IgD-negative memory B cell (primary cell): ENCODE results near the gene PPP2R2D. TPM values are rescaled to one million over a fixed set of nuclear protein-coding genes. Genes with fewer than 3 reads are reported as not detected.
"Not testable (repeated sequence)": the region's sequence is repeated elsewhere in the genome, so short reads cannot be mapped to it uniquely, and the experiment has no call there.

Experiments
- H3K27ac Mint-ChIP-seq, 3 donors: one replicate each; pipeline ENCODE4 v1.8.0; 2020 to 2022; ENCODE audit warnings: mild to moderate bottlenecking in 3 of 3, mixed read lengths in 3 of 3, moderate library complexity in 1 of 3
- H3K27me3 Mint-ChIP-seq: one replicate; pipeline ENCODE4 v1.8.0; 2021; ENCODE audit warnings: mixed read lengths
- H3K36me3 Mint-ChIP-seq: one replicate; pipeline ENCODE4 v1.8.0; 2020; ENCODE audit warnings: mild to moderate bottlenecking, mixed read lengths
- H3K4me1 Mint-ChIP-seq, 3 donors: one replicate each; pipeline ENCODE4 v1.8.0; 2020 to 2022; ENCODE audit warnings: mixed read lengths in 3 of 3, mild to moderate bottlenecking in 1 of 3
- H3K4me3 Mint-ChIP-seq, 4 donors: one replicate each; pipeline ENCODE4 v1.8.0; 2020 to 2022; ENCODE audit warnings: mild to moderate bottlenecking in 4 of 4, mixed read lengths in 4 of 4, moderate library complexity in 3 of 4
- H3K9me3 Mint-ChIP-seq, 3 donors: one replicate each; pipeline ENCODE4 v1.8.0; 2020 to 2021; ENCODE audit warnings: mixed read lengths in 3 of 3, mild to moderate bottlenecking in 1 of 3
- polyA plus RNA-seq: library from polyadenylated mRNA; unstranded; fragments of 300-500 nt; fragmentation: Illumina TruSeq; gene quantifications from one replicate; pipeline ENCODE4 v1.2.3, GENCODE V29; 2021

Gene PPP2R2D
- polyA plus RNA-seq, 1 donor from 2014 or later: 17.1 TPM

GRCh38 chr10:131919461-131919860, 18.7 kb downstream of the PPP2R2D start:
- H3K4me1 Mint-ChIP-seq: peaks cover 20 to 28% (median 20%) of the 10 kb centered on the region in 3 donors
- not testable (repeated sequence) for H3K36me3 Mint-ChIP-seq, H3K27me3 Mint-ChIP-seq, H3K4me3 Mint-ChIP-seq, H3K27ac Mint-ChIP-seq, H3K9me3 Mint-ChIP-seq

GRCh38 chr10:131920151-131920550, 19.3 kb downstream of the PPP2R2D start:
- H3K27me3 Mint-ChIP-seq: no peaks in the 10 kb centered on the region
- H3K9me3 Mint-ChIP-seq: peaks cover 0 to 4% (median 3%) of the 10 kb centered on the region in 3 donors
- no peak overlapping the region for H3K4me3 Mint-ChIP-seq
- peak overlapping the region in 1 of 3 donors; percentile 21 for H3K27ac Mint-ChIP-seq
- peaks cover 2% of the 10 kb centered on the region for H3K36me3 Mint-ChIP-seq
- peaks cover 20 to 28% (median 23%) of the 10 kb centered on the region in 3 donors for H3K4me1 Mint-ChIP-seq

- Mint-ChIP-seq H3K4me1 (peaks cover 20 to 31% (median 27%) of the 10 kb centered on the region in 3 donors), H3K27me3 (no peaks in the 10 kb centered on the region), H3K4me3 (no peak overlapping the region), H3K9me3 (peaks cover 0 to 8% (median 3%) of the 10 kb centered on the region in 3 donors), H3K36me3 (peaks cover 2% of the 10 kb centered on the region), H3K27ac (peak overlapping the region in 2 of 3 donors; percentile 21 to 82)
These were observed 19.9 kb downstream of the PPP2R2D start for GRCh38 chr10:131920693-131921092.

GRCh38 chr10:131921184-131921583, 20.4 kb downstream of the PPP2R2D start:
- no peak overlapping the region for H3K4me3 Mint-ChIP-seq
- H3K27ac Mint-ChIP-seq: peak overlapping the region in 2 of 3 donors; percentile 11 to 82
- H3K9me3 Mint-ChIP-seq: peaks cover 0 to 8% (median 3%) of the 10 kb centered on the region in 3 donors
- peaks cover 20 to 31% (median 27%) of the 10 kb centered on the region in 3 donors for H3K4me1 Mint-ChIP-seq
- H3K36me3 Mint-ChIP-seq: peaks cover 2% of the 10 kb centered on the region
- no peaks in the 10 kb centered on the region for H3K27me3 Mint-ChIP-seq

DNA sequence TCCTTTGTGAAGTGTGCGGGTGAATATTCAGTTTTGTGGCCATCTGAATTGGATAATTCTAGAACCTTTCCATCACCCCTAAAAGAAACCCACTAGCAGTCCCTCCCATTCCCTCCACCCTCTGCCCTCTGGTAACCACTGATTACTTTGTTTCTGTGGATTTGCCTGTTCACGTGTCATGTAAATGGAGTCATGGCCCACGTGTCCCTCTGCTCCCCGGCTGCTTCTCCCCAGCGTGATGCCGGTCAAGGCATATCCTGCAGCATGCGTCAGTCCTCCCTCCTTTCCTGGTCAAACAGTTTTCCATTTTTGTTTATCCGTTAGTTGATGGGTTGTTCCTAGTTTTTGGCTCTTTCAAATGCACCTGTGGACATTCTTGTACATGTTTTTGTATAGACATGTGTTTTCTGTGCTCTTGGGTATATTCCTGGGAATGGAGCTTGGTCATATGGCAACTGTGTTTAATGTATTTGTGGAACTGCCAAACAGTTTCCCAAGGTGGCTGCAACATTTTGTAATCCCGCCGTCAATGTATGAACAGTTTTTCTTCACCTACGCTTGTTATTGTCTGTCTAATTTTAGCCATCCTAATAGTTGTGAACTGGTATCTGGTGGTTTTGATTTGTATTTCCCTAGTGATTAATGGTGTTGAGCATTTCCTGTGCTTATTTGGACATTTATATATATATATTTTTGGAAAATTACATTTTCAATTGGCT, 22.4 kb downstream of the PPP2R2D start:
- no peak overlapping the region for H3K27ac Mint-ChIP-seq
- peaks cover 31 to 46% (median 43%) of the 10 kb centered on the region in 3 donors for H3K4me1 Mint-ChIP-seq
- H3K9me3 Mint-ChIP-seq: peaks cover 0 to 8% (median 3%) of the 10 kb centered on the region in 3 donors
- peaks cover 2% of the 10 kb centered on the region for H3K36me3 Mint-ChIP-seq
- H3K4me3 Mint-ChIP-seq: peak overlapping the region in 1 of 4 donors; percentile 47
- H3K27me3 Mint-ChIP-seq: no peaks in the 10 kb centered on the region

DNA sequence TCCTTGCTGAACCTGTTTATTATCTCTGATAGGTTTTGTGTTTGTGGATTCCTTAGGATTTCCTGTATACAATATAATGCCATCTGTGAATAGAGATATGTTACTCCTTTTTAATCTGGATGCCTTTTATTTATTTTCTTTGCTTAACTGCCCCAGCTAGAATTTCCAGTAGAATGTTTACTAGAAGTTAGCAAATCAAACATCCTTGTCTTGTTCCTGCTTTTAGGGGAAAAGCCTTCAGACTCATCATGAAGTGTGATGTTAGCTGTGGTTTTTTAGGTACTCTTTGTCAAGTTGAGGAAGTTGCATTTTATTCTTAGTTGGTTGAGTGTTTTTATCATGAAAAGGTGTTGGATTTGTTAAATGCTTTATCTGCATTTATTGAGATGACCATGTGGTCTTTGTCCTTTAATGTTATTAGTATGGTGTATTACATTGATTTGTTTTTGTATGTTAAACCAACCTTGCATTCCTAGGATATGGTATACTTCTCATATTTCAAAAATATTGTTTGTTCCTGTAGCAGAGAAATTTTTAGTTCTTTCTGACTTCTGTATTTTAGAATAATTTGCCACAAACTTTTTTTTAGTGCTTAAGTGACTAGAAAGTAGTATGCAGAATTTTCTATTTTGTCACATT, 24.3 kb downstream of the PPP2R2D start:
- peaks cover 0 to 8% (median 3%) of the 10 kb centered on the region in 3 donors for H3K9me3 Mint-ChIP-seq
- H3K27ac Mint-ChIP-seq: no peak overlapping the region
- H3K27me3 Mint-ChIP-seq: no peaks in the 10 kb centered on the region
- H3K4me1 Mint-ChIP-seq: peaks cover 38 to 61% (median 58%) of the 10 kb centered on the region in 3 donors
- H3K4me3 Mint-ChIP-seq: no peak overlapping the region
- H3K36me3 Mint-ChIP-seq: peaks cover 2% of the 10 kb centered on the region

DNA sequence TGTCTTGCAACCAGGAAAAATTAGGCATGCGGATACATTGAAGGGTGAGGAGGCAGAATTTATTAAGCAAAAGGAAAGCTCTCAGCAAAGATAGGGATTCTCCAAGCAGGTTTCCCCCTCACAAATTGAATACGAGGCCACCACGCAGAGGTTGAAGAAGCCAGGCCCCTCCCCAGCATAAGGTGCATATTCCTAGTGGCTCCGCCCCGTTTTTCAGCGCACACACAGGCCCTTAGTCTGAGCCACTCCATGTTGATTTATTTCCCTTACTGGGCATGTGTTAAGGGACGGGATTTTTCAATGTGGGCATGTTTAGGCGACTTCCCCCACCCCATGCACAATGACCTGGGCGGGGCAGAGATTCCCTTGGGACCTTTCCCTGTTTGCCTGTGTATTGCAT, 24.9 kb downstream of the PPP2R2D start:
- H3K36me3 Mint-ChIP-seq: peaks cover 2% of the 10 kb centered on the region
- peaks cover 40 to 61% (median 59%) of the 10 kb centered on the region in 3 donors for H3K4me1 Mint-ChIP-seq
- H3K27ac Mint-ChIP-seq: peak overlapping the region in 1 of 3 donors; percentile 5
- peaks cover 0 to 8% (median 3%) of the 10 kb centered on the region in 3 donors for H3K9me3 Mint-ChIP-seq
- no peaks in the 10 kb centered on the region for H3K27me3 Mint-ChIP-seq
- no peak overlapping the region for H3K4me3 Mint-ChIP-seq

DNA sequence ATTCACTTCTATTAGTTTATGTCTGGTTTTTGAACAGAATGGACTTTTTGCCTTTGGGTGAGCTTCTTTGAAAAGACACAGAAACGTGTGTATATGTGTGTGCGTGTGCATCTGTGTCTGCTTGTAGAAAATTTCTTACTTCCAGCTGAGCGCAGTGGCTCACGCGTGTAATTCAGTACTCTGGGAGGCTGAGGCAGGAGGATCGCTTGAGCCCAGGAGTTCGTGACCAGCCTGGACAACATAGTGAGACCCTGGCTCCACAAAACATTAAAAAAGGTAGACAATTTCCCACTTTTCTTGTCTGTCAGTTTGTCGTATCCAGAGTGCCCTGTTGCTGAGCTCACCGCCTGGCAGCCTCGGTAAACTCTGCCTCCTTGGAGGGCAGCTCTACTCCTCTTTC, 25.4 kb downstream of the PPP2R2D start:
- H3K4me3 Mint-ChIP-seq: no peak overlapping the region
- peaks cover 38 to 56% (median 54%) of the 10 kb centered on the region in 3 donors for H3K4me1 Mint-ChIP-seq
- no peaks in the 10 kb centered on the region for H3K27me3 Mint-ChIP-seq
- peaks cover 0 to 8% (median 3%) of the 10 kb centered on the region in 3 donors for H3K9me3 Mint-ChIP-seq
- H3K27ac Mint-ChIP-seq: peak overlapping the region in 1 of 3 donors; percentile 75
- peaks cover 2% of the 10 kb centered on the region for H3K36me3 Mint-ChIP-seq

DNA sequence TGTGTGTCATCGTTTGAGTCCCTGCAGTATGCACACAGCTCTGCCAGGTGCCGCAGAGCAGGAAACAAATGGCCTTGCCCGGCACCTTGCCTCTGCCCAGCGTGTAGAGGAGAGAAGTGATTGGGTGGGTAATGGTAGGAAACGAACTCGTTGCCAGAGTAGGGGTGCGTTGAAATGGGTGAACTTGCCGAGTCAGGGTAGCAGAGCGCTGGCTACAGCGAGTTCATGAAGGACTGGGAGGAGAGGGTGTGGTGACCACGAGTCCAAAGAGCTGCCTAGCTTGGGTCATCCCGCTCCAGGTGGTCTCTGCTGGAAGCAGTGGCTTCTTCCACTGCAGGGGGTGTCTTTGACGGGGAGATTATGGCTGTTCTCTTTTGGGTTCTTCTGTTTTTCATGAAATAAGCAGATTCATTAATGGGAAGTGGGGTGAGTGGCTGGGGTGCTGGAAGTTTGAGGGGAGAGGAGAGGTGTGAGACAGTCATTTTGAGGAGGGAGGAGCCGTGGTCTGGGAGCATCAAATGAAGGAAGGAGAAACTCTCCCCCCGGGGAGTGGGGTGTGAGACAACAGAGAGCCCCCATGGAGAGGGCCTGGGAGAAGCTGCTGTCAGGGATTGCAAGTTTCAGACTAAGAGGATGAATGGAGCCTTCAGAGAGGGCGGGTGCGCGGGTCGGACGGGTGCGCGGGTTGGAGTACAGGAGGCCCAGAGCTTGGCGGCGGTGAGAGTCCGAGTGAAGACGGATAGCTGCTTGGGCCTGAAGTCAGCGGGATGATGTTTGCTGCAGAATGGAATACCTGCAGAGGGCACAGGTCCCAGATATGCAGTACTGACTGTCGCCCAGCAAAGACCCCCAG, 26.2 kb downstream of the PPP2R2D start:
- Mint-ChIP-seq H3K4me3 (peak overlapping the region in 2 of 4 donors; percentile 38 to 50), H3K4me1 (peaks cover 31 to 50% (median 47%) of the 10 kb centered on the region in 3 donors)

DNA sequence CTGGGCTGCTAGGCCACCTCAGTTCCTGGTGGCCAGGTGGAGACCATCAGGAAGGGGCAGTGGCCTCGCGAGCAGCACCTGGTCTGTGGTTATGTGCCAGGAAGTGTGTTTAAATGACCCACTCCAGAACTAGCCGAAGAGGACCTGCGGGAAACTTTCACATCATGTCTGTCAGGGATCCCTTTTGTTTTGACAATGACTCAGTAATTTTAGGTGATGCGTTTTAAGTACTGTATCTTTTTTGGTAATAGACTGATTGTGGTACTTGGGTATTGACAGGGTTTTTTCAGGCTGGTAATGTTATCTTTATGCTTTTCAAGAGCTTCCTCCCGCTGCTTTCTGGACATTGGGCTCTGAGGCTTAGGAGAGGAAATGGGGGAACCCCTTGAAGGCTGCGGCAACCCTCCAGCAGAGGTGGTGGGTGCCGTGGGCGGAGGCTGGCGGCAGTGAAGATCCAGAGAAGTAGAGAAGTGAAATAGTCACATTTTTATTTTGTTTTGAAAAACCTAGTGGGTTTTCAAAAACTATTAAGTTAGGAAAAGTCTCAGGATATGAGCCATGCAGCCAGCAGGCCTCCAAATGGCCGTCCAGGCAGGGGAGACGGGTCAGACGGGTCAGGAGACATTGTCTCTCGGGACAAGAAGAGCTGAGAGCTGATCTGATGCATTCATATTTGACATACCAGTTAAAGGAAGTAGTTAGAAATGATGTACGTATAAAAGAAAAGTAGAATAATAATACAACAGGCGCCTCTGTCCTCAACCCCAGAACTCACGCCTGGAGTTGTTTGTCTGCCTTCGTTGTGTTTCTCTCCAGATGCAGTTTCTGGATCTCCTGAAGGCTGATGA, 27.7 kb downstream of the PPP2R2D start:
- peaks cover 0 to 8% (median under 1%) of the 10 kb centered on the region in 3 donors for H3K9me3 Mint-ChIP-seq
- H3K27ac Mint-ChIP-seq: peak overlapping the region in 2 of 3 donors; percentile 71 to 75
- peaks cover 2% of the 10 kb centered on the region for H3K36me3 Mint-ChIP-seq
- peak overlapping the region in 3 of 4 donors; percentile 2 to 89 (median 69) for H3K4me3 Mint-ChIP-seq
- H3K4me1 Mint-ChIP-seq: peaks cover 26 to 46% (median 41%) of the 10 kb centered on the region in 3 donors
- H3K27me3 Mint-ChIP-seq: no peaks in the 10 kb centered on the region

More for the DNA sequence above, 26.2 kb downstream of the PPP2R2D start:
- Mint-ChIP-seq H3K27ac (peak overlapping the region in 1 of 3 donors; percentile 75), H3K27me3 (no peaks in the 10 kb centered on the region), H3K9me3 (peaks cover 0 to 8% (median 3%) of the 10 kb centered on the region in 3 donors), H3K36me3 (peaks cover 2% of the 10 kb centered on the region)

GRCh38 chr10:131929122-131929845, 28.5 kb downstream of the PPP2R2D start:
- peaks cover 2% of the 10 kb centered on the region for H3K36me3 Mint-ChIP-seq
- H3K4me1 Mint-ChIP-seq: peaks cover 26 to 46% (median 42%) of the 10 kb centered on the region in 3 donors
- no peaks in the 10 kb centered on the region for H3K27me3 Mint-ChIP-seq
- H3K9me3 Mint-ChIP-seq: peaks cover 0 to 8% (median 0%) of the 10 kb centered on the region in 3 donors
- H3K4me3 Mint-ChIP-seq: peak overlapping the region in 2 of 4 donors; percentile 40 to 89
- peak overlapping the region in 2 of 3 donors; percentile 68 to 75 for H3K27ac Mint-ChIP-seq

GRCh38 chr10:131930150-131930549, 29.3 kb downstream of the PPP2R2D start:
- Mint-ChIP-seq H3K27me3 (no peaks in the 10 kb centered on the region), H3K36me3 (no peaks in the 10 kb centered on the region), H3K27ac (peak overlapping the region; percentile 35 to 83 (median 68)), H3K4me1 (peaks cover 26 to 43% (median 40%) of the 10 kb centered on the region in 3 donors), H3K4me3 (no peak overlapping the region), H3K9me3 (peaks cover 0 to 4% (median 0%) of the 10 kb centered on the region in 3 donors)

GRCh38 chr10:131930586-131931330, 29.9 kb downstream of the PPP2R2D start:
- no peaks in the 10 kb centered on the region for H3K36me3 Mint-ChIP-seq

More at GRCh38 chr10:131930586-131931330, 29.9 kb downstream of the PPP2R2D start:
- peak overlapping the region in 1 of 4 donors; percentile 71 for H3K4me3 Mint-ChIP-seq
- peaks cover 26 to 38% (median 36%) of the 10 kb centered on the region in 3 donors for H3K4me1 Mint-ChIP-seq
- H3K9me3 Mint-ChIP-seq: no peaks in the 10 kb centered on the region
- peak overlapping the region in 1 of 3 donors; percentile 83 for H3K27ac Mint-ChIP-seq
- no peaks in the 10 kb centered on the region for H3K27me3 Mint-ChIP-seq
